Measurements from ENCODE around the gene ANTXRL.
"Not testable (repeated sequence)": the region's sequence is repeated elsewhere in the genome, so short reads cannot be mapped to it uniquely, and the experiment has no call there.

Gene ANTXRL

DNA sequence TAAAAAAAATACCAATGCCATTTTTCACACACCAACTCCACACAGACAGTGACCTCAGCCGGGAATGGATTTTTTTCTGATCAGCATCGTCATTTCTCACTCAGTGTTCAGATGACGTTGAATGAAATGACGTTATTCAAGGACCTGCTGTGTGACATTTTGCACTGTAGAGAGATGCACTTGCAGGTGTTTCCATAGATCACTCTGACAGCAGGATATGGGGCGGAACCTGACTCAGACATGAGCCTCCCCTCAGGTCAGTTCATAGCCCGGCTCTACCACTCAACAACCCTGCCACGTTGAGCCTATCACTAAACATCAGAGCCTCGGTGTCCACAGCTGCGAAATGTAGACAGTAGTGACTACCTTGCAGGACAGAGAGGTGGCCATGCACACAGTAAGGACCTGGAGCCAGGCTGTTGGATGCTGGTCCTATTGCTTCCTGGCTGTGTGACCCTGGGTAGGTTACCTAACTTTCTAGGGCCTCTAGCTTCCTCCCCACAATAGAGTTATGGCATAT lies 41.4 kb upstream of the ANTXRL start:
- no peak for DNase-seq (ENCODE audit: low read depth)
- no peak overlapping the region for H3K4me3 ChIP-seq (ENCODE audit: low read depth, low read length)
- in situ Hi-C loops (cut with HindIII; ENCODE audit: low sequenced_read_pairs): no loop called here
- TF ChIP-seq, protein P1, sequence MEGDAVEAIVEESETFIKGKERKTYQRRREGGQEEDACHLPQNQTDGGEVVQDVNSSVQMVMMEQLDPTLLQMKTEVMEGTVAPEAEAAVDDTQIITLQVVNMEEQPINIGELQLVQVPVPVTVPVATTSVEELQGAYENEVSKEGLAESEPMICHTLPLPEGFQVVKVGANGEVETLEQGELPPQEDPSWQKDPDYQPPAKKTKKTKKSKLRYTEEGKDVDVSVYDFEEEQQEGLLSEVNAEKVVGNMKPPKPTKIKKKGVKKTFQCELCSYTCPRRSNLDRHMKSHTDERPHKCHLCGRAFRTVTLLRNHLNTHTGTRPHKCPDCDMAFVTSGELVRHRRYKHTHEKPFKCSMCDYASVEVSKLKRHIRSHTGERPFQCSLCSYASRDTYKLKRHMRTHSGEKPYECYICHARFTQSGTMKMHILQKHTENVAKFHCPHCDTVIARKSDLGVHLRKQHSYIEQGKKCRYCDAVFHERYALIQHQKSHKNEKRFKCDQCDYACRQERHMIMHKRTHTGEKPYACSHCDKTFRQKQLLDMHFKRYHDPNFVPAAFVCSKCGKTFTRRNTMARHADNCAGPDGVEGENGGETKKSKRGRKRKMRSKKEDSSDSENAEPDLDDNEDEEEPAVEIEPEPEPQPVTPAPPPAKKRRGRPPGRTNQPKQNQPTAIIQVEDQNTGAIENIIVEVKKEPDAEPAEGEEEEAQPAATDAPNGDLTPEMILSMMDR (IDR thresholded peaks at IDR 0.05; ENCODE audit: low read depth, low read length, missing control alignments): no peak

DNA sequence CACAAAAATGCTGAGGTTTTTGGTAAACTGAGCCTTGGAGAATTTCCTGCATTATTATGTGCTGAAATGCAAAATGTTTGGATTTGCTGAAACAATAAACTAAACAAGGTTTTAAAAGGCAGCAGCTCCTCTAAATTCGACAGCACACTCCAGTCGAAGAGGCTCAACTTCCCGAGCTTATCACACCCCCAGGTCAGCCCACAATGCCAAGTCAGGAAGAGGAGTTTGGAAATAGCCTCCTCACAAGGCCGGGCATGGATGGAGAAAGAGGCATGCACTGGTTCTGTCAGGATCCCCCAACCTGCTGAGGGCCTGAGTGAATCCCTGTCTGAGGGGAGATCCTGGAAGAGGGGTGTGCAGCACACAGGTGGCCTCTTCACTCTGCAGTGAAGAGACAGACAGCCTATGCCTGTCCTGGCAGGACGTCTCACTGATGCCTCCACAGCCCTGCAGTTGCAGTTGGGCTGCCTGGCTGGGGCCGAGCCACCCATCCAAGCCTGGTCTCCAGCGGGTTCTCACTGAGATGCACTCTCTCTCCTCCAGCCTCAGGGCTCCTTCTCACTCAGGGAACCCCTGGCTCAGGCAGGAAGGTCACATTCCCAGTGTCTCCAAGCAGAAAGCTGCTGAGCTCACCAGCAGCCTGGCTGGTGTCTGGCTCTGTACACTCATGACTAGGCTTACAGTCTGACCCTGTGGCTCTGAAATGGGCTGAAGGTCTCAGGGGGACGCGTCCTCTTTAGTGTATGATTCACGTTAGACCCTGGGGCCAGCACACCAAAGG lies 40.2 kb upstream of the ANTXRL start:
- H3K4me3 ChIP-seq (ENCODE audit: low read depth, low read length); in situ Hi-C loops (cut with HindIII; ENCODE audit: low sequenced_read_pairs); DNase-seq (ENCODE audit: low read depth): not testable (repeated sequence)

DNA sequence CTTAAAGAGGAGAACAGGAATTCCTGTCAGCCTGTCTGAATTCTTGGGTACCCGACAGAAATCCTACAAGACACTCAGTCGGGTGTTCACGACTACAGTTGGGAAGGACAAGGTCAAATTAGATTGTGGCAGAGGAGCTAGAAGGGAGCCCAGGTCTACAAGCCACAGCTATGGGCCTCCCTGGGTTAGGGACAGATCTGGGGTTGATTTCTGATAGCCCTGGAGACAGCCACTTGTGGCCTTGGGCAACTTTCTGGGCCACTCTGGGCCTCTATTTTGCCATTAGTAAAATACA lies 39.7 kb upstream of the ANTXRL start:
- DNase-seq (ENCODE audit: low read depth): no peak
- in situ Hi-C loops (cut with HindIII; ENCODE audit: low sequenced_read_pairs): no loop called here
- no peak overlapping the region for H3K4me3 ChIP-seq (ENCODE audit: low read depth, low read length)
- TF ChIP-seq, protein P1 (IDR thresholded peaks at IDR 0.05; ENCODE audit: low read depth, low read length, missing control alignments): no peak

DNA sequence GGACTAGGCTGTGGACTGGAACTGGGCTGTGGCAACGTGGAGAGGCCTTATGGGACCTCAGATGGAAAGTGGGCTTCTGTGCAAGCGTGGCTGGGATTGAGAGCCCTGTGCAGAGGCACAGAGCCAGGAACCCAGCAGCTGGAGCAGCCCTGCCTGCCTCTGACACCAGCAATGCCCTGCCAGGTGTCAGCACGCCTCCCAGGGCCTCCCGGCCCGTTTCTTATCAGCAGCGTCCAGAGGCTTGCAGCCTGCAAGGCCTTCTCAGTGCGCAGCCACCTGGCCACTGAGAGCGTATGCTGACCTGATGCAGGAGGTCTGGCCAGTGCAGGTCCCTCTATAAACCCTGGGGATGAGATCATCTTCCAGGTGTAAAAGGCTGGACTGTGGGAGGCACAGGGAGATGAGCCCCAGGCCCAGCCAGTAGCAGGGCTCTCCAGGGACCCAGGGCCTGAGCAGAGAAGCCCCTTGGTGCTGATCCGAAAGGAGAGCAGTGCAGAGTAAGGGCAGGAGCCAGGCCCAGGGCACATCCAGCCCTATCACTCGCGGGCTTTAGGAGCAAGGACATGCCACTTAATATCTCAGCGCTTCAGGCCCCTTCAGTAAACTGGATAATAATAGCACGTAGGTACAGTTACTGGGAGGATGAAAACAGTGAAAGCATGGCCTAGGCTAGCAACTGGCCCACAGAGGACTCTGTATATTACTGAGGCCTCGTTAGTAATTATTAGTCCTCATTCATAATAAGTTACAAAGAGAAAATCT lies 38.8 kb upstream of the ANTXRL start:
- no peak for DNase-seq (ENCODE audit: low read depth)
- no peak overlapping the region for H3K4me3 ChIP-seq (ENCODE audit: low read depth, low read length)
- in situ Hi-C loops (cut with HindIII; ENCODE audit: low sequenced_read_pairs): no loop called here
- TF ChIP-seq, protein P1 (IDR thresholded peaks at IDR 0.05; ENCODE audit: low read depth, low read length, missing control alignments): no peak

DNA sequence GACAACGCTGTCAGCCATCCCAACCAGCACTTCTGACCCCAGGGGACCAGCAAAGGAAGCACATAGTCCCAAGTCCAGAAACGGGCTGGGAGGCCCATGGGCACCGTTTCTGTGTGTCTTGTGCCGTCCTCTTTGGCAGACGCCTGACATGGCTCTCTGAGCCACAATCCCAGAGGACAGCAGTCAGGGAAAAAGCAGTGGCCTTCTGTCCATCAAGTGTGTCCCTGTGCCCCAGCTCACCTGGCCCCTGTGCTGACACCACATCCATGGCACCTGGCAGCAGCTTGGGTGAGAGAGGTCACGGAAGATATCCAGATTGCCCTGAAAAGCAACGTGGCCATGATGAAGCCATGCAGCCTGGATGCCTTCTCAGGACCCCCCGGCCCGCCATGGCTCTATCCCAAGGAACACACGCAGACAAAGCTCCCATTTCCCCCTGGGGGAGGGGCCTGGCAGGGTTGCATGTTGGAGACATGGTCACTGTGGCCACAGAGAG lies 38.1 kb upstream of the ANTXRL start:
- TF ChIP-seq, protein P1 (IDR thresholded peaks at IDR 0.05; ENCODE audit: low read depth, low read length, missing control alignments): no peak
- no peak overlapping the region for H3K4me3 ChIP-seq (ENCODE audit: low read depth, low read length)
- in situ Hi-C loops (cut with HindIII; ENCODE audit: low sequenced_read_pairs): no loop called here
- no peak for DNase-seq (ENCODE audit: low read depth)

DNA sequence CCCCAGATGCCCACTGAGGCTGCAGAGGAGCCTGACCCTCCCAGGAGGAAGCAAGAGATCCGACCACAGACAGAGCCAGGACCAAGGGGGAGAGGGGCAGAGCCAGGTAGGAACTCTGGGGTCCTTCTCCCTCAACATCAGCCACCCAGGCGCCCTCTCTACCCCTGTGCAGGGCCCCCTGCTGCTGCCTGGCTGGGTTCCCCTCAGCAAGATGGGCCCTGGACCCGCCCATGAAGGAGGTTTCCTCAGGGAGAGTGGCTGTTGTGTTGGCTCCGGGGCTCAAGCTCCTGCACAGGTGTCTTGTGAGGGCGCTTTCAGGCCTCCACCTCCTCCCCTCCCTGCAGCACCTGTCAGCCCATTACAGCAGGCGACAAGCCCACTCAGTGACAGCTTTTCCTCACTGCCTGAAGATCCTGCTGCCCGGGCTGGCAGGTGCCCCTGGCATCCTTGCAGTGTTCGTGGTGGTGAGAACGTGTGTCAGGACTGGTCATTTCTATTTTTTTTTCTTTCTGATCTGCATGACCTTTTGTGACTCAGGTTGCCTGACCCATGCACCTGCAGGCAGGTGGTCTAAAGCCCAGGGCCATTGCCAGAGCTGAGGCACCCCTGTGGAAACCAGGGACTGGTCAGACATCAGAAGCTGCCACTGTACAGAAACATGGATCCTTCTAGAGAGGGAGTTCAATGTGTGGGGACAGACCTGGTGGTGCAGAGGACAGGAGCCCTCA lies 37.0 kb upstream of the ANTXRL start:
- H3K4me3 ChIP-seq (ENCODE audit: low read depth, low read length); DNase-seq (ENCODE audit: low read depth); in situ Hi-C loops (cut with HindIII; ENCODE audit: low sequenced_read_pairs): not testable (repeated sequence)

DNA sequence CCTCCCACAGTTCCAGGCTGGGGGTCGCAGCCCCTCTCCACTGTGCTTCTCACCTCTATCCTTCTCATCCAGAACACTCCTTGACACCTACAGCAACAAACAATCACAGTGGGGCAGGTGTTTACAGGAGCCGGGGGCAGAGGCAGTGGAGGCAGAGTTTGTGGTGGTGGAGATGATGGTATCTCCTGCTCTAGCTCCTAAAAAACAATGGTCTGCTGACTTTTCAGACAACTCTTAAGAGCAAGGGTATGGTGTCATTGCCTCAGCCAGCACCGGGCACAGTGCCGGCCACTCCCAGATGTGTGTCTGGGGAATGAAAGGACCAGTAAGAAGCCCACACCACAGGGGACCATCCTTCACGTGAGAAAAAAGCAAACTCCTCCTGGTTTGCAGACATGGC lies 36.3 kb upstream of the ANTXRL start:
- no peak for DNase-seq (ENCODE audit: low read depth)
- H3K4me3 ChIP-seq (ENCODE audit: low read depth, low read length): no peak overlapping the region
- TF ChIP-seq, protein P1 (IDR thresholded peaks at IDR 0.05; ENCODE audit: low read depth, low read length, missing control alignments): no peak
- in situ Hi-C loops (cut with HindIII; ENCODE audit: low sequenced_read_pairs): no loop called here
